ENCODE data around the gene APOC4. TPM values are rescaled to one million over a fixed set of nuclear protein-coding genes. Genes with fewer than 3 reads are reported as not detected.

APOC4 gene
- total and polyA plus RNA-seq, 2 donors (not counting 1 experiment from before 2014, with no cell fraction given) = not detected

- no peak overlapping the region for H3K27ac Mint-ChIP-seq
These were observed 37.5 kb upstream of the APOC4 start for GRCh38 chr19:44904426-44904994.

More at GRCh38 chr19:44904426-44904994, 37.5 kb upstream of the APOC4 start:
- WGBS (ENCODE audit: insufficient coverage) = 85% methylated on average over 11 of the region's 12 CpGs
- Mint-ChIP-seq H3K9me3 (ENCODE audit: insufficient read depth) (no peaks in the 10 kb centered on the region), H3K4me3 (no peak overlapping the region), H3K27me3 (peaks cover 18% of the 10 kb centered on the region), H3K4me1 (peaks cover 16% of the 10 kb centered on the region)
- DNase-seq (no peak), ATAC-seq (ENCODE audit: low read depth) (no peak)
- Histone ChIP-seq H4K20me1 (ENCODE audit: control insufficient read depth, insufficient read depth, low read length, poor library complexity, severe bottlenecking) (peaks cover 6% of the 10 kb centered on the region), H3K27me3 (replicated peaks in 1 of 4; ENCODE audit: control extremely low read depth in 1 of 4, control insufficient read depth in 3 of 4, insufficient read depth in 4 of 4, low read length in 3 of 4) (peaks cover 0 to 26% (median 10%) of the 10 kb centered on the region in 4 experiments), H3K27ac (ENCODE audit: low read length in 2 of 2) (no peak overlapping the region), H3K4me2 (replicated peaks; ENCODE audit: low read depth, low read length, poor library complexity, severe bottlenecking) (no peak overlapping the region), H3K36me3 (replicated peaks in 1 of 2; ENCODE audit: control extremely low read depth in 1 of 2, control insufficient read depth in 1 of 2, extremely low read depth in 1 of 2, insufficient read depth in 2 of 2, low read length in 1 of 2) (peaks cover 0 to 26% of the 10 kb centered on the region in 2 experiments), H3K79me2 (ENCODE audit: control insufficient read depth, insufficient read depth, low read length) (no peaks in the 10 kb centered on the region), H3K4me1 (ENCODE audit: control insufficient read depth in 2 of 2, insufficient read depth in 2 of 2, low read length in 2 of 2) (peaks cover 15 to 19% of the 10 kb centered on the region in 2 donors), H3K9me3 (ENCODE audit: control extremely low read depth in 1 of 3, control insufficient read depth in 2 of 3, insufficient read depth in 1 of 3, low read length in 2 of 3) (peaks cover 0 to 4% (median 0%) of the 10 kb centered on the region in 3 donors), H2AFZ (ENCODE audit: insufficient read depth, low read depth, low read length, poor library complexity, severe bottlenecking) (no peak overlapping the region), H3K4me3 (ENCODE audit: control extremely low read depth in 1 of 5, extremely low read depth in 1 of 5, insufficient read depth in 1 of 5, low read depth in 2 of 5, low read length in 4 of 5) (no peak overlapping the region), H3K9ac (ENCODE audit: low read length) (no peak overlapping the region)
- CTCF ChIA-PET = interaction anchor here (0.5 to 4.1 kb wide), 16 partner anchors 8 to 574 kb away, joined by 3 to 27 read pairs (median 3); partner anchors contain the start of gene APOC1
- POLR2A ChIA-PET = no interaction called here
- intact Hi-C loops (cut with micrococcal nuclease) = no loop called here
- no peak for TF ChIP-seq CTCF (IDR thresholded peaks at IDR 0.05)
- TF ChIP-seq EZH2 (IDR thresholded peaks at IDR 0.05; ENCODE audit: borderline replicate concordance, insufficient read depth, low read depth, low read length, poor library complexity, severe bottlenecking) = no peak

All from B cell (primary cell).